GM15510 (cell line): ENCODE results near the gene KLHL29.

Experiments used
- POLR2A ChIP-seq: IDR thresholded peaks from 3 replicates; pipeline ENCODE4 v1.6.1; 2011; ENCODE audit warnings: borderline replicate concordance; ENCODE audit not compliant: insufficient read length; ENCODE audit errors: extremely low read depth

KLHL29 gene

GRCh38 chr2:23381485-23381884, 3.5 kb upstream of the KLHL29 start:
- TF ChIP-seq POLR2A = no peak

DNA sequence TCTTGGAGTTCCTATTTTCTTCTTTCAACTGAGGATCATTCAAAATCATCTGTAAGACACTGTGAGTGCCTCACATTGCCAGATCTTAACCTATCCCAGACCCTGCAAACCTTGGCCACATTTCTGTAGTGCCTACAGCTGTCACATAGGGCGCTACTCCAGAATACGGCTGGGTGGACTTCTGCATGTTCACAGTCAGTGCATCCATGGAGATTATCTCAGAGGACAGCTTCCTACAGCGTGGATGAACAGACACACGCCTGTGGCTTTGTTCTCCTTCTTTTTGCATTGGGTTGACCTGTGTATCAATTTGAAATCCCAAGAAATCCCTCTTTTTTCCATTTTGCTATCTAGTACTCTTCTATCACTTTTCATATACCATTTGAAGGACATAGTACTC, 1.9 kb upstream of the KLHL29 start:
- no peak for TF ChIP-seq POLR2A

DNA sequence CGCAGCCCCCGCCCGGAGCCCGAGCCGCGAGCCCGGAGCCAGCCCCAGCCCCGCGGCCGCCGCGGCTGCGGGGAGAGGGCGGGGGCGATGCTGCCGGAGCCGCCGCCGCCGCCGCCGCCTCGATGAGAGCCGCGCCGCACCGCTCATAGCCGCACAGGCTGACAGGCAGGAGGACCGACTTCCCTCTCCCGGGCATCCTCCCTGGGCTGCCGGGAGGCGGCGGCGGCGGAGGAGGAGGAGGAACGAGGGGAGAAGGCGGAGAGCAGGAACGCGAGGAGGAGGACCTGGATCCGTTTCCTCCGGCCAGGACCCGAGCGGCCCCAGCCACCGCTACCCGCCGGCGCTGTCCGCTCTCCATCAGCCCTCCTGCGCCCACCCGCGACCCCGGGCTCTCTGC, 370 bp downstream of the KLHL29 start:
- TF ChIP-seq POLR2A = no peak

DNA sequence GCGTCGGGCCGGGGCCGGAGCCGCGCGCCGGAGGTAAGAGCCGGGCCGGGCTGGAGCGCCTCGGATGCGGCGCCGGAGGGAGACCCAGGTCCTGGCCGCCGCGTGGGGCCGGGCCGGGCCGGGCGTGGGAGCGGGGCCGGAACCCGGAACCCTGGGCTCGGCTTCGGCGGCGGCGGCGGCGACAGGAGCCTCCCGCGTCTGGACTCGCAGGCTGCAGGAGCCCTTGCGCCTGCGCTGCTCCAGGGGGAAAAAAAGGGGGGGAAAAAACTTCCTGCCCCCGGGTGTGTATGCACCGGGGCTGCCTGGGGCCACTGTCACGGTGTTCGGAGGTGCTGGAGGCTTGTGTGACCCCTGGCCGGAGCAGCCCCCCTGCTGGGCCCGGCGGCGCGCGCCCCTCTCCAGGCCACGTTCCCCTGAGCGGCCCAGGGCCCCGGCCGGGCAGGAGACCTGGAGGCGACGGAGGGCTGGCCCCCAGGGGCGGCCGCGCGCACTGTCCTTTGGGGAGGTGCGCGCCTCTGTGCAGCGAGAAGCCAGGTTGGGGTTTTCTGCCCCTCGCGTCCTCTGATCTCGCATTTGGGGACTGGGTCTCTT, 864 bp downstream of the KLHL29 start:
- no peak for TF ChIP-seq POLR2A

DNA sequence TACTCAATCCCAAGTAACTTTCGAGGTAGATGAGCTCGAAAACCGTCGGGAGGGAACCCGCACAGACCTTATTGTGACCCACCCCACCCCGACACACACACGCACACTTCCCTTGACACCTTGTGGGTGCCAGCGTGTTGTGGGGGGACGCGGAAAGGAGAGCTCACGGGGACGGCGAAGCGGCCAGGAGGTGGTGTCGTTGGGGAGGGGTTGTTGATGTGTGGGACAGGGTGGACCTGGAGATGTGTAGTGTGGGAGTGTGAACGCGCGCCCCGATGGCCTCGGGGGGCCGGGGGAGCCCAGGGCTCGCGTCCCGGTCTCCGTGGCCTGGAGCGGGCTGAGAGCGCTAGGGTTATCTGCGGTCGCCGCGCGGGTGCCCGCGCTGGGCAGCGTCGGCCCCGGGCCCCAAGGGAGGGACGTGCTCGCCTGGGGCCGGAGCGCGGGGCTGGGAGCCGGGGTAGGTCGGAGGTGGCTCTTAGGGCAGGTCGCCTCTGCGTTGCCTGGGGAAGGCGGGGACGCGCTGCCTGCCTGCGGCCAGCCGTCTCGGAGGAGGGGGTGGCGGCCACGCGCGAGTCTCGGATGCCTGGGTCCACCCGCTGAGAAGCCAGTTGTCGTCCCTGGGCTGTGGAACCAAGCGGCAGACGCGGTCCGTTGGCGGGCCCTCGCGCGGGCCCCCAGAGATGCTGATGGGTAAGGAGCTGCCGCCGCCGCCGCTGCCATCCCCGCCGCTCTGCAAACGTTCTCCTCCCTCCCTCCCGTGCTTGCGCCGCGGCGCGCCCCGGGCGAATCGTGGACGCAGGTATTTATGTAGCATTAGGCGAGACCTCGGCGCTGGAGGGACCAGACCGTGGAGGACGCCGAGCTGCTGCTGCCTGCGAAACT, 1.6 kb downstream of the KLHL29 start:
- no peak for TF ChIP-seq POLR2A

- TF ChIP-seq POLR2A = no peak
Measured at GRCh38 chr2:23387221-23387550, 2.2 kb downstream of the KLHL29 start.

DNA sequence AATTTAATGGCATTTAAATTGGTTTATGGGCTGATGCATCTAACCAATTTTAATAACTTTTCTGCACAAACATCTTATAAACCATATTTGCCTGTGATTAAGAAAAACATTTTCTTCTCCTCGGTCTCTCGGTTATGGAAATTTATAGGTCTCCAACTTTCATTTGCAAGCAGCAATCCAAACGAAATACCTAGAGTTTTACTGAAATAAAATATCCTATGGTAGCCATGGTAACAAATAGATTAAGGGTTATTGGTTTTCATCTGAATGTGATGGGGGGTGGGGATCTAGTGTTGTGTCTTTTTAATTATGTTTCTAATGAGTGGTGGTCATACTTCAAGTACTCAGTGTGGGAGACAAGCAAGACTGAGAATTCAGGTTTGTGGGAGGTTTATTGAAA, 2.9 kb downstream of the KLHL29 start:
- TF ChIP-seq POLR2A = no peak

DNA sequence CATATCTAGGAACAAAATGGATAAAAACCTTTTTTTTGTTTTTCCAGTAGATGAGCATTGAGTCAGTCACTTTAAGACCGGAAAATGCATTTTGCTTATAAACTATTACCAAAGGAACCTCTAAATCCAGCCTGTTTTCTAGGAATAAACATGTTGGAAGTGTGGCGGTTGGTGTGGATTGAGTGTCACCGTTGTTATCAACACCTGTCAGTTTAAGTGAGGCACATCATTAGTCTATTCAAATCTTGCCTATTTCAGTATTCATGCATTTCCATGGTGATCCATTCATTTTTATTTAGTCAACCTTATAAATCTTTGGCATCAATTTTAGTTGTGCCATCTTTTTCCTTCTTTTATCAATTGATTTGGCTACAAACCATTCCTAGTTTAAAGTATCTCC, 3.3 kb downstream of the KLHL29 start:
- TF ChIP-seq POLR2A = no peak

DNA sequence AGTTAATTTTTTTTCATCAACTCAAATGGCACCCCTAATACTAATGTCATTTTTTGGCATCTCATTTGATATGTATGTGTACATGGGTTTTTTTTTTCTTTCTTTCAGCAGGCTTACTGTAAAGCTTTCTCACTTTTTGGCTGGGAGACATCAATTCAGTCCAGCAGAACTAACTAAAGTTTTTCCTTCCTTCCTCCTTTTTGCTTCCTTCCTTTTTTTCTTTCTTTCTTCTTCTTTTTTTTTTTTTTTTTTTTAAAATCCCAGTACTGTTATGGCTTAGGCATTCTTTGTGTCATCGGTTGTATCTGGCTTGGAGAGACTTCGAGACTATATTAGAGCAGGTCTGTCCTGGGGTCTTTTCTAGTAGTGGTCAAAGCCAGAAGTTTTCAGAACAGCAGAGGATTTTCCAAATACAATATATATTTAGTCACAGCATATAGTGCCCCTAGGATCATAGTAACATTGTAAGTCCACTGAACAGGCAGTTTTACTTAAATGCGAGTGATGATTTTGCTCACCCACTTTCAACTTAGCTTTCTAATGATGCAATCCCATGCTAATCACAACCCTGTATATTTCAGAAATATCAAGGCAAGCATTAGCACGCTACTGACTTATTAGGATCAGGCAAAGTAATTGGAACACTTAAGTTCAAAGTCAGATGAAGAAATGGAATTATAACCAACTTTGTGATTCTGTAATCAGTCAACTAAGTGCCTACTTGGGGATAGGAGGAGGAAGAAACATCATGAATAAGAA, 4.0 kb downstream of the KLHL29 start:
- TF ChIP-seq POLR2A = no peak

DNA sequence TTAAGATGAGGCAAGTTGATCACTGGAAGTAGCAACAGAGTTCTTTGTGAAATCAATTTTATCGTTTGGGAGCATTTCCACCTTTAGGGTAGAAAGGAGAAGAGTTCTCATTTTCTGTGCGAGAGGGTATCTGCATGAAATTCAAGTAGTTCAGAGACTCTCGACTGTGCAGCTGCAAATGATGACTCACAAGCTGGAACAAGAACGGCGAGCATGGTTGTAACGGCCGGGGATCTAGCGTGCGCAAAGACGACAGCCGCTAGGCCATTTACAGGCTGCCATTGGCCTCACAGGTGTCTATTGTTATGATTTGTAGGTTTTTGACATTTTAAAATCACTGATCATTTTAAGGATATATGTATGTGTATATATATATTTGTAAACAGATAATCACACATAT, 5.2 kb downstream of the KLHL29 start:
- no peak for TF ChIP-seq POLR2A

DNA sequence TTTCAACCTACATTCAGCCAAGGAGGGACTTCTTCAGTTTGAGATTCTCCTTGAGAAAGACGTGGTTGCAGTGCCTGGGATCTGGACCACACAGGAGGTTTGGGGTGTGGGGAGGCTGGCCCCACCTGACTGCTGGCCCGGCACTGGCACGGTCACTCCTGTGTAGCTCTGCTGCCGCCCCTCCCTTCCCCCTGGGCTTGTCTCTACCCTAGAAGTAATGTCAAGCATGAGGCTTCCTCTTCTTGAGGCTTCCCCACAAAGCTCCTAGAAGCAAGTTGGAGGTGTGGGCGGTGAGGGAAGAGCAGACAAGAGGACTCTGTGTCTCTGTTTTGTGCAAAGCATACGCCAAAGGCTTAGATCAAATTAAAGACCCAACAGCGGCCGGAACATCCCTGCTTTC, 8.7 kb downstream of the KLHL29 start:
- no peak for TF ChIP-seq POLR2A

DNA sequence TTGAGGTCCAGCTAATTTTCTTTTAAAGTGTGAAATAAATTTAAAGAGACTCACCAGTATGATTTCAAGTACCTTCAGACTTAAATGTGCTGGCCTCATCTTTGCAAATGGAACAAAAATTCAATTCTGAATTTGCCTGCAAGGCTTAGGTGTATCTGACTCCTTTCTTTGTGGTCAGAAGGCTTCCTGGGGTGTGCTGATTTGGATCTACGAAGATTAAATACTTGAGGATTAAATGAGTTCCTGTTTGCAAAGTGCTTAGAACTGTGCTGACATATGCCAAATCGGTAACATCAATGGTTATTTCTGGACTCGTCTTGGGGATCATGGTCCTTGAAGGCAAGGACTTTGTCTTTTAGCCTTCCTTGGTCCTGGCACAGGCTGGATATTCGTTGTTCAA, 9.7 kb downstream of the KLHL29 start:
- TF ChIP-seq POLR2A = no peak

DNA sequence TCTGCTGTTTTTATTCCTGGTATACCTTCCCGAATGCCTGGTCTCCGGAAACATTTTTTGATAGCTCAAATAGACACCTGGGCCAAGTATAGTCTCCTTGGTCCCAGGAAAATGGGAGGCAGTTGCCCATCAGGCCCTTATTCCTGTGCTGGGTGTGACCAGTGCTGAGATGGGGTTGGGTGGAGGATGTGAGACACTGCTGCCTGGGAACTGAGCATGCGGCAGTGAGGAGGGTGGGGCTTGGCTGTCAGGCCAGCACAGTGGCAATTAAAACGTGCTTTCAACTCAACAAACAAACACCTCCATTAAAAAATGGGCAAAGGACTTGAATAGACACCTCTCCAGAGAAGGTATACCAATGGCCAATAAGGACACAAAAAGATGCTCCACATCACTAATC, 12.5 kb downstream of the KLHL29 start:
- TF ChIP-seq POLR2A = no peak

DNA sequence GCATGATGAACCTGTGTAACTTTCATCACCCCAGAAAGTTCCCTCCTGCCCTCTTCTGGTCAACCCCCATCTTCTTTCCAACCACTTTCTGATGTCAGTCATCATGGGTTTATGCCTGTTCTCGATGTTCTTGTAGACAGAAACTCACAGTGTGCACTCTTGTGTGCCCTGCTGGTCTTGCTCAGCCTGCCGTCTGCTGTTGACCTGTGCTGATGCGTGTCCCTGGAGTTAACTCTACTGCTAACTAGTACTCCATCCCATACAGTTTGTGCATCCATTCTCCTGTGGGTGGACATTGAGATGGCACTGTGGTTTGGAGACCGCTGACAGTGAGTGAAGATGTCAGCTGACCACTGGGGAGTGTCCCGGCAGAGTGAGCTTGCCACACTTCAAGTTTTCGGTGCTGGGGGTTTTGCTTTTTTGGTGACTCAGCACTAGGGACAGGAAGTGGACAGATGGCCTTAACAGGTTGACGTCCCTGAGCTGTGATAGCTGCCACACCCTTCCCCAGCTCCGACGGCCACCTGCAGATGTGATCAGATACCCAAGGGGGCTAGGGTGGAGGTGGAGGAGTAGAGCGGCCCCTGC, 14.8 kb downstream of the KLHL29 start:
- TF ChIP-seq POLR2A = no peak

GRCh38 chr2:23400703-23401102, 15.7 kb downstream of the KLHL29 start:
- TF ChIP-seq POLR2A = no peak
